ENCODE results near the gene SNRPD2. TPM values are rescaled to one million over a fixed set of nuclear protein-coding genes. Genes with fewer than 3 reads are reported as not detected.

The SNRPD2 gene
- total and polyA plus RNA-seq, 2 of the 8 experiments (the other 6 are each of a cell fraction or from before 2014, with no cell fraction given): 645 to 759 TPM

GRCh38 chr19:45716359-45717130 is 24.8 kb upstream of the SNRPD2 start (continued):
- TF ChIP-seq TBP (IDR thresholded peaks at IDR 0.05; ENCODE audit: low read depth, low read length): peak; percentile 13; the same call in 1 of the 2 replicates

Measured in H1 (cell line).